GM23248 (cell line): ENCODE measurements around the gene HSF4. TPM values are rescaled to one million over a fixed set of nuclear protein-coding genes. Genes with fewer than 3 reads are reported as not detected.
A peak's percentile ranks its signal among the peaks of the same experiment; 100 is the strongest.

Experiments used
- DNase-seq: peaks from one replicate; pipeline ENCODE4 v3.0.0-alpha.2; 2015
- H2AFZ ChIP-seq: fragments of 200-600 bp; sonication (generic); 2 replicates; pipeline ENCODE4 v1.6.1; 2016; ENCODE audit warnings: antibody characterized with exemption
- H3F3A ChIP-seq: fragments of 200-600 bp; sonication (generic); 2 replicates; pipeline ENCODE4 v1.6.1; 2016; ENCODE audit warnings: mild to moderate bottlenecking, antibody characterized with exemption, mixed run types; ENCODE audit not compliant: insufficient read depth
- H3K27ac ChIP-seq: fragments of 200-600 bp; sonication (generic); 2 replicates; pipeline ENCODE4 v1.5.1; 2016; ENCODE audit warnings: mild to moderate bottlenecking
- H3K27me3 ChIP-seq: fragments of 200-600 bp; sonication (generic); replicated peaks from 2 replicates; pipeline ENCODE4 v1.6.1; 2016; ENCODE audit warnings: mild to moderate bottlenecking; ENCODE audit not compliant: insufficient read depth
- H3K36me3 ChIP-seq: fragments of 200-600 bp; sonication (generic); 2 replicates; pipeline ENCODE4 v1.6.1; 2016; ENCODE audit warnings: low read depth, mild to moderate bottlenecking
- H3K4me1 ChIP-seq: fragments of 200-600 bp; sonication (generic); 2 replicates; pipeline ENCODE4 v1.6.1; 2016; ENCODE audit warnings: mild to moderate bottlenecking; ENCODE audit not compliant: insufficient read depth
- H3K4me2 ChIP-seq: fragments of 200-600 bp; sonication (generic); one replicate; pipeline ENCODE4 v1.6.1; 2016; ENCODE audit warnings: mild to moderate bottlenecking; ENCODE audit not compliant: unreplicated experiment
- H3K4me3 ChIP-seq: fragments of 200-600 bp; sonication (generic); 2 replicates; pipeline ENCODE4 v1.5.1; 2016; ENCODE audit warnings: mild to moderate bottlenecking
- H3K79me2 ChIP-seq: fragments of 200-600 bp; sonication (generic); 2 replicates; pipeline ENCODE4 v1.6.1; 2016; ENCODE audit warnings: mild to moderate bottlenecking; ENCODE audit not compliant: insufficient read depth
- H3K9ac ChIP-seq: fragments of 200-600 bp; sonication (generic); 2 replicates; pipeline ENCODE4 v1.6.1; 2016; ENCODE audit warnings: mild to moderate bottlenecking
- H3K9me2 ChIP-seq: fragments of 200-600 bp; sonication (generic); 2 replicates; pipeline ENCODE4 v1.6.1; 2016; ENCODE audit warnings: mixed run types, mild to moderate bottlenecking, moderate library complexity; ENCODE audit not compliant: insufficient read depth
- H3K9me3 ChIP-seq: fragments of 200-600 bp; sonication (generic); one replicate; pipeline ENCODE4 v1.6.1; 2017; ENCODE audit warnings: low read depth
- H4K20me1 ChIP-seq: fragments of 200-600 bp; sonication (generic); 2 replicates; pipeline ENCODE4 v1.6.0; 2016; ENCODE audit not compliant: insufficient read depth
- EZH2 ChIP-seq: fragments of 200-600 bp; sonication (generic); IDR thresholded peaks from 2 replicates; pipeline ENCODE4 v1.6.1; 2018; ENCODE audit warnings: antibody characterized with exemption, mild to moderate bottlenecking; ENCODE audit not compliant: insufficient read depth, poor library complexity, severe bottlenecking
- EZH2phosphoT487 ChIP-seq: fragments of 200-600 bp; sonication (generic); IDR thresholded peaks from 2 replicates; pipeline ENCODE4 v1.6.1; 2018; ENCODE audit warnings: antibody characterized with exemption, moderate library complexity, mild to moderate bottlenecking, low read depth; ENCODE audit not compliant: insufficient read depth
- WGBS, 2 experiments: methylation state at CpG; one replicate each; pipeline ENCODE4 v1.1.6; 2015 to 2017; ENCODE audit warnings: low lambda C conversion rate in 2 of 2, low coverage in 1 of 2; ENCODE audit errors: missing lambda C conversion rate in 2 of 2; 5-methylcytosine and 5-hydroxymethylcytosine counted together
- in situ Hi-C: fragments of 300-500 bp; cut with MboI; formaldehyde crosslinking; loops from 2 replicates; pipeline ENCODE4 v1.15.0; 2020
- polyA plus RNA-seq: library from polyadenylated mRNA; unstranded; fragments of >200 nt; fragmentation: Nextera tagmentation; extraction: Ambion mirVana; gene quantifications from 2 replicates; pipeline ENCODE4 v1.2.1, GENCODE V29; 2016
- total RNA-seq: library from RNA; depleted of rRNA; stranded (reverse); fragments of >200 nt; shearing (Covaris generic); gene quantifications from 2 replicates; pipeline ENCODE4 v1.2.3, GENCODE V29; 2014

HSF4 gene
- total and polyA plus RNA-seq, 2 experiments from 2014 or later = 3.0 to 10.8 TPM

GRCh38 chr16:67158637-67159600 is 5.6 kb upstream of the HSF4 start:
- no peaks in the 10 kb centered on the region for H4K20me1 ChIP-seq
- in situ Hi-C loops = loop anchor here (25.0 kb wide), 1 partner anchor 197 kb away; the partner anchor contains the start of gene CES3

GRCh38 chr16:67161595-67162058 is 2.9 kb upstream of the HSF4 start:
- Histone ChIP-seq H3K36me3 (no peaks in the 10 kb centered on the region), H3K4me3 (no peak overlapping the region), H3K9me3 (no peaks in the 10 kb centered on the region), H3K79me2 (0 out of 2 replicates have a peak, but pooled peaks cover 4% of the 10 kb centered on the region), H3K4me1 (no peaks in the 10 kb centered on the region), H3K27ac (no peak overlapping the region), H3K4me2 (peak overlapping the region; percentile 86), H3K27me3 (no peaks in the 10 kb centered on the region), H3K9ac (no peak overlapping the region; the same call in 1 of the 2 replicates), H2AFZ (no peak overlapping the region), H4K20me1 (no peaks in the 10 kb centered on the region), H3K9me2 (no peaks in the 10 kb centered on the region), H3F3A (peaks cover 7% of the 10 kb centered on the region; the same call in 1 of the 2 replicates)
- DNase-seq = no peak
- in situ Hi-C loops = loop anchor here (25.0 kb wide), 1 partner anchor 199 kb away; the partner anchor contains the start of gene CES3
- TF ChIP-seq EZH2 (no peak), EZH2phosphoT487 (no peak)
- 67 to 72% methylated on average over 24 to 25 of the region's 25 CpGs for WGBS, 2 experiments

More at GRCh38 chr16:67158637-67159600, 5.6 kb upstream of the HSF4 start:
- Histone ChIP-seq H3K36me3 (no peaks in the 10 kb centered on the region), H3K9me2 (no peaks in the 10 kb centered on the region), H3K9me3 (no peaks in the 10 kb centered on the region), H3K79me2 (0 out of 2 replicates have a peak, but pooled peaks cover 4% of the 10 kb centered on the region), H2AFZ (peak overlapping the region; percentile 94), H3K9ac (peak overlapping the region; percentile 91), H3K4me2 (peak overlapping the region; percentile 86), H3K27me3 (no peaks in the 10 kb centered on the region), H3K4me1 (no peaks in the 10 kb centered on the region), H3F3A (peaks cover 7% of the 10 kb centered on the region; the same call in 1 of the 2 replicates), H3K4me3 (peak overlapping the region; percentile 97), H3K27ac (peak overlapping the region; percentile 70)
- DNase-seq = peak; percentile 67
- TF ChIP-seq EZH2phosphoT487 (no peak), EZH2 (no peak)
- WGBS, 2 experiments = 5% methylated on average over 26 to 34 of the region's 34 CpGs

DNA sequence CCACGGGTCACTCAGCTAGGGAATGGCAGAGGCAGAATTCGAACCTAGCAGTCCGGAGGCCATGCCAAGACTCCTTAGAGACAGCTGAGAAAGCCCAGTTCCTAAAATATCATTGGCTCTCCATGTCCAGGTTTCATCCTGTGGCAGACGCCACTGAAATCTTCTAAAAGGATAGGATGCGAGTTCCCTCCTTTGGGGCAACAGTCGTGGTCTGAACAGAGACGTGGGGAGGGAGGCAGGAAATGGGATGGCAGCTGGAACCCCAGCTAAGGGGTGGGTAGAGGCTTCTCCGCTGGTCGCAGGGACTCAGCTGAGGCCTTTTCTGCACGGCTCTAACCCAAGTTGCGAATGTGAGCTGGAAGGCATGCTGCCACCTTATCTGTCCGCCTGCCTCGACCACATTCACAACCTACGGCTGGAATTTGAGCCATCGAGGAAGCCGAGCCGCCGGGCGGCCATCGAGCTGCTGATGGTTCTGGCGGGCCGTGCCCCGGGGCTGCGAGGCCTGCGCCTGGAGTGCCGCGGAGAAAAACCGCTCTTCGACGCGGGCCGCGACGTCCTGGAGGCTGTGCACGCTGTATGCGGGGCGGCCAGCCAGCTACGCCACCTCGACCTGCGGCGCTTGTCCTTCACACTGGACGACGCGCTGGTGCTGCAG is 1.9 kb upstream of the HSF4 start:
- H3K27me3 ChIP-seq = no peaks in the 10 kb centered on the region
- no peaks in the 10 kb centered on the region for H3K4me1 ChIP-seq
- 0 out of 2 replicates have a peak, but pooled peaks cover 4% of the 10 kb centered on the region for H3K79me2 ChIP-seq
- H3K4me2 ChIP-seq = no peak overlapping the region
- H2AFZ ChIP-seq = no peak overlapping the region
- no peak overlapping the region for H3K27ac ChIP-seq
- DNase-seq = no peak
- H3F3A ChIP-seq = peaks cover 7% of the 10 kb centered on the region; the same call in 1 of the 2 replicates
- no peaks in the 10 kb centered on the region for H4K20me1 ChIP-seq
- in situ Hi-C loops = loop anchor here (25.0 kb wide), 1 partner anchor 200 kb away; the partner anchor contains the start of gene CES3
- H3K4me3 ChIP-seq = no peak overlapping the region
- 93% methylated on average over 42 to 44 of the region's 44 CpGs for WGBS, 2 experiments
- H3K9me3 ChIP-seq = no peaks in the 10 kb centered on the region
- TF ChIP-seq EZH2phosphoT487 = no peak
- H3K9me2 ChIP-seq = no peaks in the 10 kb centered on the region
- H3K36me3 ChIP-seq = no peaks in the 10 kb centered on the region
- H3K9ac ChIP-seq = no peak overlapping the region
